ENCODE data around the gene DDX20. TPM values are rescaled to one million over a fixed set of nuclear protein-coding genes. Genes with fewer than 3 reads are reported as not detected.

DDX20 gene
- total RNA-seq, 4 donors from 2014 or later, result 11.9 to 21.5 (median 16.2) TPM

DNA sequence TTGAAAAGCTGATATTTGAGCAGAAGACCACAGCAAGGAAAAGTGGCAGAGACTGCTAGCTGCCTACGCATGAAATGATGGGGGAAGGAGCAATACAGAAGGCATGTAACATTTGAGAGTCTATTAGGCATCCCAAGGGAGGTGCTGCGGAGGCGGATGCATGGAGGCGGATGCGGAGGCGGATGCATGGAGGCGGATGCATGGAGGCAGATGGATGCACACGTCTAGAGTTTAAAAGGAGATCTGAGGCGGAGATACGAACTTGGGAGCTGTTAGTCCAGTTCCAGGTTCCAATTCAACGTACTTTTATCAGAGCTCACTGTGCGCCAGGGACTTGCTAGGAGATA is 744 bp upstream of the DDX20 start:
- TF ChIP-seq, protein P1, sequence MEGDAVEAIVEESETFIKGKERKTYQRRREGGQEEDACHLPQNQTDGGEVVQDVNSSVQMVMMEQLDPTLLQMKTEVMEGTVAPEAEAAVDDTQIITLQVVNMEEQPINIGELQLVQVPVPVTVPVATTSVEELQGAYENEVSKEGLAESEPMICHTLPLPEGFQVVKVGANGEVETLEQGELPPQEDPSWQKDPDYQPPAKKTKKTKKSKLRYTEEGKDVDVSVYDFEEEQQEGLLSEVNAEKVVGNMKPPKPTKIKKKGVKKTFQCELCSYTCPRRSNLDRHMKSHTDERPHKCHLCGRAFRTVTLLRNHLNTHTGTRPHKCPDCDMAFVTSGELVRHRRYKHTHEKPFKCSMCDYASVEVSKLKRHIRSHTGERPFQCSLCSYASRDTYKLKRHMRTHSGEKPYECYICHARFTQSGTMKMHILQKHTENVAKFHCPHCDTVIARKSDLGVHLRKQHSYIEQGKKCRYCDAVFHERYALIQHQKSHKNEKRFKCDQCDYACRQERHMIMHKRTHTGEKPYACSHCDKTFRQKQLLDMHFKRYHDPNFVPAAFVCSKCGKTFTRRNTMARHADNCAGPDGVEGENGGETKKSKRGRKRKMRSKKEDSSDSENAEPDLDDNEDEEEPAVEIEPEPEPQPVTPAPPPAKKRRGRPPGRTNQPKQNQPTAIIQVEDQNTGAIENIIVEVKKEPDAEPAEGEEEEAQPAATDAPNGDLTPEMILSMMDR (IDR thresholded peaks at IDR 0.05), result no peak
- TF ChIP-seq POLR2A (IDR thresholded peaks at IDR 0.05), result no peak
- WGBS, 2 donors, result 0 to 1% methylated on average over 12 of the region's 12 CpGs
- intact Hi-C loops (cut with DNase I; ENCODE audit: low total_unique reads), result no loop called here
- H3K4me3 ChIP-seq (ENCODE audit: low read depth, poor library complexity, severe bottlenecking), result peak overlapping the region; percentile 96
- DNase-seq (ENCODE audit: low spot score in 2 of 2), result no peak

DNA sequence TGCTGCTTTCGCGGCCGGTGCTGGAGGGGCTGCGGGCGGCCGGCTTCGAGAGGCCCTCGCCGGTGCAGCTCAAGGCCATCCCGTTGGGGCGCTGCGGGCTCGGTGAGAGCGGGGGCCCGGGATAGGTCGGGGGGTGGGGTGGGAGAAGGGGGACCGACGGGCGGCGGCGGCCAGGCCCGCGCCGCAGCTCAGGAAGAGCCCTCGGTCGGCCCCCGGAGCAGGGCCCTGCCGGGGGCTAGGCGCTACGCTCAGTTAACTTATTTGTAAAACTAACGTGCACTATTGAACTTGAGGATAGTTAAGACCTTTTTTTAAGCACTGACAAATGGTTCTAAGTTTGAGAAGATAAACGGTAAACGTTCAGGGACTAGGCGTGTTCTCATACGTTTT is 418 bp downstream of the DDX20 start:
- TF ChIP-seq POLR2A (IDR thresholded peaks at IDR 0.05), result no peak
- TF ChIP-seq, protein P1 (IDR thresholded peaks at IDR 0.05), result no peak
- WGBS, 2 donors, result 1% methylated on average over 22 to 29 of the region's 35 CpGs
- H3K4me3 ChIP-seq (ENCODE audit: low read depth, poor library complexity, severe bottlenecking), result peak overlapping the region; percentile 96
- no peak for DNase-seq (ENCODE audit: low spot score in 2 of 2)
- intact Hi-C loops (cut with DNase I; ENCODE audit: low total_unique reads), result no loop called here

DNA sequence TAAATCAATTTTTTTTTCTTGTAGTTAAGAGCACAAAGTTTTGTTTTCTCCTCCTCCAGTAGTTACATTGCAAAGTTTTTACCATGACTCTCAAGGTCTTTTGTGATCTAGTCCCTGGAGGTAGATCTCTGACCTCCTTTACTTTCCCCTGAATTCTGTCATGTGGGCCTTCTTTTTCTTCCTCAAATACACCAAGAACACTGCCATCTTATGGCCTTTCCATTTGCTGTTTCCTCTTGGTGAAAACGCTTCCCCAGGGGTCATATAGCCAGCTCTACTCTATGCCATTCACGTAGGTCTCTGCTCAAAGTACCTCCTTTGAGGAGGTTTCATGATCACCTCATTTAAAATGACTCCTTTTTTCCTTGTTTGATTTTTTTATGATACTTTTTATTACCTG is 2.7 kb downstream of the DDX20 start:
- TF ChIP-seq, protein P1 (IDR thresholded peaks at IDR 0.05), result no peak
- TF ChIP-seq POLR2A (IDR thresholded peaks at IDR 0.05), result no peak
- DNase-seq (ENCODE audit: low spot score in 2 of 2), result no peak
- 68 to 69% methylated on average over 2 of the region's 2 CpGs for WGBS, 2 donors
- intact Hi-C loops (cut with DNase I; ENCODE audit: low total_unique reads), result no loop called here
- H3K4me3 ChIP-seq (ENCODE audit: low read depth, poor library complexity, severe bottlenecking), result no peak overlapping the region

- DNase-seq (ENCODE audit: low spot score in 2 of 2), result no peak
- TF ChIP-seq POLR2A (IDR thresholded peaks at IDR 0.05), result no peak
- TF ChIP-seq, protein P1 (IDR thresholded peaks at IDR 0.05), result no peak
- intact Hi-C loops (cut with DNase I; ENCODE audit: low total_unique reads), result loop anchor here (5.0 to 10.0 kb wide), 3 partner anchors 47 to 1527 kb away; no protein-coding TSS in a partner anchor
- H3K4me3 ChIP-seq (ENCODE audit: low read depth, poor library complexity, severe bottlenecking), result no peak overlapping the region
- 92 to 95% methylated on average over 2 of the region's 2 CpGs for WGBS, 2 donors
These were observed 6.0 kb downstream of the DDX20 start for GRCh38 chr1:111761717-111762116.

- DNase-seq (ENCODE audit: low spot score in 2 of 2), result no peak
- no peak for TF ChIP-seq POLR2A (IDR thresholded peaks at IDR 0.05)
- TF ChIP-seq, protein P1 (IDR thresholded peaks at IDR 0.05), result no peak
- WGBS, 2 donors, result 91 to 92% methylated on average over 2 of the region's 2 CpGs
- intact Hi-C loops (cut with DNase I; ENCODE audit: low total_unique reads), result loop anchor here (5.0 to 10.0 kb wide), 3 partner anchors 48 to 1528 kb away; no protein-coding TSS in a partner anchor
- no peak overlapping the region for H3K4me3 ChIP-seq (ENCODE audit: low read depth, poor library complexity, severe bottlenecking)
These were observed 6.6 kb downstream of the DDX20 start for GRCh38 chr1:111762332-111762731.

GRCh38 chr1:111768023-111768422 is 12.3 kb downstream of the DDX20 start:
- TF ChIP-seq POLR2A (IDR thresholded peaks at IDR 0.05), result no peak
- TF ChIP-seq, protein P1 (IDR thresholded peaks at IDR 0.05), result no peak
- no peak for DNase-seq (ENCODE audit: low spot score in 2 of 2)
- H3K4me3 ChIP-seq (ENCODE audit: low read depth, poor library complexity, severe bottlenecking), result no peak overlapping the region
- intact Hi-C loops (cut with DNase I; ENCODE audit: low total_unique reads), result loop anchor here (10.0 kb wide), 2 partner anchors 53 to 1533 kb away; no protein-coding TSS in a partner anchor
